SK-N-SH treated with all-trans-retinoic acid at 6 μM for 48 hours (cell line): Measurements from ENCODE around the gene TOX4.

Experiments
- BACH2 ChIP-seq: fragments of 250-450 bp; sonication (Bioruptor Pico); IDR thresholded peaks from 2 replicates; pipeline ENCODE4 v1.9.0; 2021; ENCODE audit warnings: mild to moderate bottlenecking, borderline replicate concordance
- ESRRG ChIP-seq: fragments of 250-450 bp; sonication (Bioruptor Pico); IDR thresholded peaks from 2 replicates; pipeline ENCODE4 v1.6.1; 2021; ENCODE audit warnings: mild to moderate bottlenecking
- PATZ1 ChIP-seq: fragments of 250-450 bp; sonication (Bioruptor Pico); IDR thresholded peaks from 2 replicates; pipeline ENCODE4 v1.8.0; 2020; ENCODE audit warnings: mild to moderate bottlenecking, moderate library complexity, borderline replicate concordance
- POU6F1 ChIP-seq: fragments of 250-450 bp; sonication (Bioruptor Pico); IDR thresholded peaks from 2 replicates; pipeline ENCODE4 v1.8.0; 2021; ENCODE audit warnings: low read depth, mild to moderate bottlenecking, moderate library complexity, borderline replicate concordance
- PPARA ChIP-seq: fragments of 250-450 bp; sonication (Bioruptor Pico); IDR thresholded peaks from 2 replicates; pipeline ENCODE4 v1.5.0; 2020; ENCODE audit warnings: mild to moderate bottlenecking, borderline replicate concordance
- TSHZ2 ChIP-seq: fragments of 250-450 bp; sonication (Bioruptor Pico); IDR thresholded peaks from 2 replicates; pipeline ENCODE4 v1.5.0; 2020; ENCODE audit warnings: mild to moderate bottlenecking, moderate library complexity

GRCh38 chr14:21455912-21456667 is 20.9 kb upstream of the TOX4 start, which contains the start of gene CHD8:
- TF ChIP-seq POU6F1 (CRISPR knock-in tag) (no peak), BACH2 (CRISPR knock-in tag) (no peak), TSHZ2 (CRISPR knock-in tag) (0 out of 2 replicates have a peak, but pooled peaks have one; percentile 14), PATZ1 (CRISPR knock-in tag) (no peak), PPARA (CRISPR knock-in tag) (no peak), ESRRG (CRISPR knock-in tag) (no peak)
